IMR-90 (cell line): ENCODE results near the gene ATG7. TPM values are rescaled to one million over a fixed set of nuclear protein-coding genes. Genes with fewer than 3 reads are reported as not detected.

Experiments used
- ATAC-seq: fragments of 200-7000 bp; cut with Tn5 transposase; 2 replicates; pipeline ENCODE4 v1.9.1; 2020; ENCODE audit warnings: low read depth, mild to moderate bottlenecking, moderate library complexity
- BruUV-seq: library from RNA; stranded (reverse); fragments of 400-500 nt; replicated peaks from 2 replicates; lab custom pipeline; 2021; lab: Mats Ljungman, UMichigan
- CTCF ChIA-PET: fragments of 300-600 bp; formaldehyde crosslinking; extraction: SDS; loops from one replicate; lab custom pipeline; 2021; ENCODE audit warnings: antibody characterized with exemption; lab: Yijun Ruan, JAX
- POLR2A ChIA-PET: fragments of 300-600 bp; sonication (Branson Sonifier 250); formaldehyde crosslinking; loops from one replicate; lab custom pipeline; 2022; ENCODE audit warnings: antibody characterized with exemption; ENCODE audit not compliant: unreplicated experiment; lab: Charles Lee
- DNase-seq: peaks from one replicate; pipeline ENCODE4 v3.0.0; 2013
- H2AFZ ChIP-seq: replicated peaks from 2 replicates; pipeline ENCODE3; 2013; ENCODE audit warnings: low read length, mild to moderate bottlenecking; ENCODE audit not compliant: poor library complexity
- H2AK5ac ChIP-seq: 2 replicates; pipeline ENCODE4 v1.6.1; 2013; ENCODE audit warnings: low read depth, low read length, inconsistent platforms
- H2AK9ac ChIP-seq: replicated peaks from 2 replicates; pipeline ENCODE3; 2013; ENCODE audit warnings: mild to moderate bottlenecking, low read depth, low read length, moderate library complexity; ENCODE audit not compliant: poor library complexity
- H2BK120ac ChIP-seq: 2 replicates; pipeline ENCODE4 v1.6.1; 2013; ENCODE audit warnings: low read depth, low read length, inconsistent platforms
- H2BK15ac ChIP-seq: 3 replicates; pipeline ENCODE4 v1.6.1; 2013; ENCODE audit warnings: low read depth, low read length, inconsistent platforms
- H2BK20ac ChIP-seq: 2 replicates; pipeline ENCODE4 v1.6.1; 2013; ENCODE audit warnings: low read depth, mild to moderate bottlenecking, inconsistent platforms, low read length, moderate library complexity
- H2BK5ac ChIP-seq: 2 replicates; pipeline ENCODE4 v1.6.1; 2013; ENCODE audit warnings: mild to moderate bottlenecking, low read depth, low read length, inconsistent platforms; ENCODE audit not compliant: poor library complexity, severe bottlenecking
- H3K14ac ChIP-seq: replicated peaks from 2 replicates; pipeline ENCODE4 v1.6.1; 2013; ENCODE audit warnings: low read depth, low read length, inconsistent platforms
- H3K18ac ChIP-seq: 2 replicates; pipeline ENCODE4 v1.6.1; 2013; ENCODE audit warnings: low read depth, low read length, control low read depth
- H3K23ac ChIP-seq: 2 replicates; pipeline ENCODE4 v1.6.1; 2013; ENCODE audit warnings: low read depth, low read length, inconsistent platforms
- H3K27ac ChIP-seq: 2 replicates; pipeline ENCODE4 v1.5.1; 2013; ENCODE audit warnings: mild to moderate bottlenecking, control low read depth, low read length; ENCODE audit not compliant: insufficient read depth
- H3K27me3 ChIP-seq: 2 replicates; pipeline ENCODE4 v1.6.1; 2013; ENCODE audit warnings: low read length; ENCODE audit not compliant: control insufficient read depth, insufficient read depth
- H3K36me3 ChIP-seq: 2 replicates; pipeline ENCODE4 v1.6.1; 2013; ENCODE audit warnings: low read length, mixed read lengths; ENCODE audit not compliant: control insufficient read depth, insufficient read depth
- H3K4ac ChIP-seq: 2 replicates; pipeline ENCODE4 v1.6.1; 2013; ENCODE audit warnings: low read depth, low read length, inconsistent platforms
- H3K4me1 ChIP-seq: 2 replicates; pipeline ENCODE4 v1.6.1; 2013; ENCODE audit warnings: low read length, mixed read lengths; ENCODE audit not compliant: control insufficient read depth, insufficient read depth
- H3K4me2 ChIP-seq: 2 replicates; pipeline ENCODE4 v1.6.1; 2013; ENCODE audit warnings: low read depth, mild to moderate bottlenecking, control low read depth, low read length, moderate library complexity
- H3K4me3 ChIP-seq: 2 replicates; pipeline ENCODE4 v1.5.1; 2013; ENCODE audit warnings: low read depth, mild to moderate bottlenecking, control low read depth, low read length, moderate library complexity; ENCODE audit not compliant: insufficient read depth
- H3K56ac ChIP-seq: 2 replicates; pipeline ENCODE4 v1.6.1; 2013; ENCODE audit warnings: low read length, inconsistent platforms; ENCODE audit not compliant: insufficient read depth; ENCODE audit errors: extremely low read depth
- H3K79me1 ChIP-seq, 2 experiments: 2 replicates each; pipeline ENCODE4 v1.6.1; 2013; ENCODE audit warnings: low read length in 2 of 2, inconsistent platforms in 1 of 2, low read depth in 1 of 2
- H3K9ac ChIP-seq: 2 replicates; pipeline ENCODE4 v1.6.1; 2013; ENCODE audit warnings: low read depth, low read length, control low read depth
- H3K9me1 ChIP-seq: 2 replicates; pipeline ENCODE4 v1.6.1; 2013; ENCODE audit warnings: low read length, inconsistent platforms; ENCODE audit not compliant: insufficient read depth
- H3K9me3 ChIP-seq: 2 replicates; pipeline ENCODE4 v1.6.1; 2013; ENCODE audit warnings: low read length; ENCODE audit not compliant: control insufficient read depth, insufficient read depth
- H4K20me1 ChIP-seq: 2 replicates; pipeline ENCODE4 v1.6.1; 2013; ENCODE audit warnings: low read length, inconsistent platforms; ENCODE audit not compliant: insufficient read depth
- H4K5ac ChIP-seq: 2 replicates; pipeline ENCODE4 v1.6.1; 2013; ENCODE audit warnings: mild to moderate bottlenecking, low read depth, low read length, control low read depth
- H4K8ac ChIP-seq, 2 experiments: 2 replicates each; pipeline ENCODE4 v1.6.1; 2013; ENCODE audit warnings: low read depth in 2 of 2, low read length in 2 of 2, control low read depth in 1 of 2, inconsistent platforms in 1 of 2
- H4K91ac ChIP-seq: 2 replicates; pipeline ENCODE4 v1.6.1; 2013; ENCODE audit warnings: low read depth, low read length, inconsistent platforms; ENCODE audit not compliant: insufficient read depth
- CEBPB ChIP-seq: IDR thresholded peaks from 2 replicates; pipeline ENCODE4 v1.6.1; 2012; ENCODE audit warnings: low read depth, low read length, improper control_type of control experiment
- CHD1 ChIP-seq: IDR thresholded peaks from 2 replicates; pipeline ENCODE4 v1.6.1; 2012; ENCODE audit warnings: low read depth, low read length, improper control_type of control experiment
- CTCF ChIP-seq: conservative IDR thresholded peaks from 2 replicates; pipeline ENCODE4 v1.5.1; 2012; ENCODE audit warnings: mild to moderate bottlenecking, low read depth, low read length, improper control_type of control experiment
- FOS ChIP-seq: fragments of 150-350 bp; IDR thresholded peaks from 2 replicates; pipeline ENCODE4 v1.6.1; 2016; ENCODE audit warnings: low read depth, low read length
- MAFK ChIP-seq: IDR thresholded peaks from 2 replicates; pipeline ENCODE4 v1.6.1; 2012; ENCODE audit warnings: low read depth, low read length, improper control_type of control experiment
- MXI1 ChIP-seq: IDR thresholded peaks from 2 replicates; pipeline ENCODE4 v1.6.1; 2012; ENCODE audit warnings: low read depth, mild to moderate bottlenecking, low read length, moderate library complexity, borderline replicate concordance
- POLR2A ChIP-seq: IDR thresholded peaks from 2 replicates; pipeline ENCODE4 v1.6.1; 2012; ENCODE audit warnings: mild to moderate bottlenecking, low read depth, low read length
- RAD21 ChIP-seq: IDR thresholded peaks from 2 replicates; pipeline ENCODE4 v1.6.1; 2012; ENCODE audit warnings: low read length, improper control_type of control experiment
- RCOR1 ChIP-seq: IDR thresholded peaks from 2 replicates; pipeline ENCODE4 v1.6.1; 2012; ENCODE audit warnings: mild to moderate bottlenecking, low read length, improper control_type of control experiment; ENCODE audit not compliant: insufficient replicate concordance
- RFX5 ChIP-seq: IDR thresholded peaks from 2 replicates; pipeline ENCODE4 v1.8.0; 2012; ENCODE audit warnings: low read depth, mild to moderate bottlenecking, low read length, moderate library complexity
- WGBS, 2 experiments: methylation state at CpG; one replicate each; pipeline versions ENCODE4 v1.1.5 to v1.1.7; 2013; ENCODE audit warnings: missing lambda C conversion rate in 2 of 2; ENCODE audit not compliant: insufficient read length in 1 of 2; ENCODE audit errors: extremely low coverage in 2 of 2; 5-methylcytosine and 5-hydroxymethylcytosine counted together
- dilution Hi-C: fragments of 300-500 bp; cut with HindIII; formaldehyde crosslinking; loops from one replicate; pipeline ENCODE4 v1.14.3; 2018; ENCODE audit warnings: low sequenced_read_pairs; ENCODE audit not compliant: unreplicated experiment
- in situ Hi-C: fragments of 300-500 bp; cut with MboI; formaldehyde crosslinking; loops from 3 replicates; pipeline ENCODE4 v1.14.3; 2019; ENCODE audit warnings: low sequenced_read_pairs, inconsistent platforms, mixed read lengths
- intact Hi-C: fragments of 100-400 bp; cut with micrococcal nuclease; formaldehyde crosslinking; loops from 2 replicates; pipeline ENCODE4 v1.10.0; 2022
- polyA plus RNA-seq, 3 experiments: library from polyadenylated mRNA; depleted of rRNA; stranded (reverse); fragments of >200 nt; gene quantifications; 2 replicates each; pipeline ENCODE4 v1.2.3, GENCODE V29; 2012; ENCODE audit warnings: low replicate concordance in 1 of 3
- total RNA-seq: library from RNA; depleted of rRNA; stranded (reverse); fragments of >200 nt; gene quantifications from 2 replicates; pipeline ENCODE4 v1.2.3, GENCODE V29; 2012

ATG7 gene
- total and polyA plus RNA-seq, 2 of the 4 experiments (the other 2 are of a cell fraction) = 15.6 to 51.4 TPM

GRCh38 chr3:11514191-11514821, 242.1 kb downstream of the ATG7 start:
- peak overlapping the region; percentile 75 for H3K14ac ChIP-seq
- H2AK9ac ChIP-seq = peak overlapping the region; percentile 7
- peak overlapping the region; percentile 1; the same call in 1 of the 2 replicates for H3K27ac ChIP-seq
- peak; percentile 95 for ATAC-seq
- in situ Hi-C loops (no loop called here), dilution Hi-C loops (no loop called here), intact Hi-C loops (no loop called here)
- no peak overlapping the region for H3K9ac ChIP-seq
- no peak overlapping the region for H3K4me3 ChIP-seq
- peak overlapping the region; percentile 87 for H2BK20ac ChIP-seq
- H2AK5ac ChIP-seq = peak overlapping the region; percentile 82; the same call in 1 of the 2 replicates
- no TSS peak for BruUV-seq
- no peaks in the 10 kb centered on the region for H3K9me3 ChIP-seq
- H3K4me1 ChIP-seq = peaks cover 13% of the 10 kb centered on the region
- H4K20me1 ChIP-seq = peaks cover 1% of the 10 kb centered on the region; the same call in 1 of the 2 replicates
- WGBS, 2 experiments = 0% methylated on average over 1 of the region's 7 CpGs; no CpG with 5 or more reads in 1 of the 2 experiments
- H4K91ac ChIP-seq = peak overlapping the region; percentile 40
- H3K79me1 ChIP-seq = peaks cover 9 to 26% of the 10 kb centered on the region in 2 experiments
- peak overlapping the region; percentile 17; the same call in 1 of the 2 replicates for H3K18ac ChIP-seq
- peak overlapping the region; percentile 89 for H2BK120ac ChIP-seq
- peak overlapping the region; percentile 87 for H3K4ac ChIP-seq
- H3K36me3 ChIP-seq = no peaks in the 10 kb centered on the region
- no peaks in the 10 kb centered on the region for H3K27me3 ChIP-seq
- H2BK15ac ChIP-seq = peak overlapping the region; percentile 72
- peaks cover 15% of the 10 kb centered on the region for H3K9me1 ChIP-seq
- DNase-seq = peak; percentile 92
- H4K5ac ChIP-seq = no peak overlapping the region
- peak overlapping the region; percentile 74 for H2AFZ ChIP-seq
- H3K4me2 ChIP-seq = peak overlapping the region; percentile 21; the same call in 1 of the 2 replicates
- ChIA-PET POLR2A (no interaction called here), CTCF (interaction anchor here (0.6 kb wide), 1 partner anchor 279 kb away, joined by 3 read pairs; no protein-coding TSS in a partner anchor)
- H3K56ac ChIP-seq = peak overlapping the region; percentile 29; the same call in 1 of the 2 replicates
- peak overlapping the region; percentile 2 to 77; a peak in 3 of 4 replicates for H4K8ac ChIP-seq
- peak overlapping the region; percentile 73 for H2BK5ac ChIP-seq
- TF ChIP-seq RFX5 (no peak), FOS (no peak), MAFK (peak; percentile 54; the same call in 1 of the 2 replicates), CEBPB (peak; percentile 17; the same call in 1 of the 2 replicates), CTCF (no peak), MXI1 (no peak), RCOR1 (no peak), RAD21 (peak; percentile 29), CHD1 (no peak), POLR2A (no peak)
- H3K23ac ChIP-seq = peak overlapping the region; percentile 77; the same call in 1 of the 2 replicates
